Type B pancreatic cell (in vitro differentiated cells): Measurements from ENCODE around the gene ATP6V1F. TPM values are rescaled to one million over a fixed set of nuclear protein-coding genes. Genes with fewer than 3 reads are reported as not detected.

Experiments used
- DNase-seq: peaks from one replicate; pipeline ENCODE4 v3.0.0; 2021; ENCODE audit warnings: mixed read lengths; ENCODE audit not compliant: unreplicated experiment; ENCODE audit errors: extremely low spot score
- H3K27ac Mint-ChIP-seq: 2 replicates; pipeline ENCODE4 v1.8.0; 2021; ENCODE audit warnings: mild to moderate bottlenecking, mixed read lengths
- H3K27me3 Mint-ChIP-seq: 2 replicates; pipeline ENCODE4 v1.8.0; 2021; ENCODE audit warnings: mixed read lengths
- H3K36me3 Mint-ChIP-seq: 2 replicates; pipeline ENCODE4 v1.8.0; 2021; ENCODE audit warnings: mixed read lengths
- H3K4me1 Mint-ChIP-seq: one replicate; pipeline ENCODE4 v1.8.0; 2021; ENCODE audit warnings: mixed read lengths; ENCODE audit not compliant: unreplicated experiment
- H3K4me3 Mint-ChIP-seq: 2 replicates; pipeline ENCODE4 v1.8.0; 2021; ENCODE audit warnings: mild to moderate bottlenecking, mixed read lengths
- H3K9me3 Mint-ChIP-seq: 2 replicates; pipeline ENCODE4 v1.8.0; 2021; ENCODE audit warnings: mixed read lengths
- CTCF ChIP-seq: fragments of 200-600 bp; sonication (generic); conservative IDR thresholded peaks from 2 replicates; pipeline ENCODE4 v1.5.0; 2021; ENCODE audit warnings: antibody characterized with exemption, mild to moderate bottlenecking
- total RNA-seq: library from RNA; stranded (reverse); gene quantifications from 2 replicates; pipeline ENCODE4 v1.2.1, GENCODE V29; 2021; ENCODE audit warnings: low replicate concordance

ATP6V1F gene
- total RNA-seq, 1 donor from 2014 or later = 144 TPM

- Mint-ChIP-seq H3K9me3 (no peaks in the 10 kb centered on the region), H3K27me3 (peaks cover 71% of the 10 kb centered on the region), H3K4me3 (peak overlapping the region; percentile 65), H3K36me3 (no peaks in the 10 kb centered on the region), H3K27ac (no peak overlapping the region), H3K4me1 (peaks cover 22% of the 10 kb centered on the region)
- no peak for DNase-seq
- TF ChIP-seq CTCF = no peak
These were observed 52.7 kb downstream of the ATP6V1F start for GRCh38 chr7:128915271-128915819.

Other genes starting within 250 kb of the ATP6V1F start
- 2.4 TPM in 2 replicates for gene GARIN1A, start 190.6 kb upstream of the ATP6V1F start, total RNA-seq
- gene CALU, start 123.5 kb upstream of the ATP6V1F start, total RNA-seq = 134 and 144 TPM in 2 replicates
- not detected in 2 replicates for gene OPN1SW, start 87.1 kb upstream of the ATP6V1F start, total RNA-seq
- 4.2 and 44.2 TPM in 2 replicates for gene CCDC136, start 70.9 kb upstream of the ATP6V1F start, total RNA-seq
- gene FLNC, start 32.5 kb upstream of the ATP6V1F start, total RNA-seq = 20.3 and 54.0 TPM in 2 replicates
- 1.3 and 4.2 TPM in 2 replicates for gene KCP, start 47.9 kb downstream of the ATP6V1F start, total RNA-seq
- 1.8 and 2.5 TPM in 2 replicates for gene IRF5, start 75.1 kb downstream of the ATP6V1F start, total RNA-seq
- gene TNPO3, start 192.3 kb downstream of the ATP6V1F start, total RNA-seq = 46.7 and 52.3 TPM in 2 replicates